K562 (cell line): ENCODE measurements around the gene DOK3. TPM values are rescaled to one million over a fixed set of nuclear protein-coding genes. Genes with fewer than 3 reads are reported as not detected.

Experiments
- CTCFL ChIP-seq: IDR thresholded peaks from 2 replicates; pipeline ENCODE4 v1.6.1; 2011; ENCODE audit warnings: borderline replicate concordance, low read depth, mild to moderate bottlenecking, moderate library complexity, low read length; ENCODE audit not compliant: insufficient read depth, poor library complexity, severe bottlenecking
- FOS ChIP-seq: IDR thresholded peaks from 3 replicates; pipeline ENCODE4 v1.6.1; 2011; ENCODE audit not compliant: insufficient read length; ENCODE audit errors: extremely low read depth
- FOXP4 ChIP-seq: sonication (generic); formaldehyde crosslinking; IDR thresholded peaks from 2 replicates; pipeline ENCODE4 v1.8.0; 2022; ENCODE audit warnings: mild to moderate bottlenecking, missing genetic modification reagents, borderline replicate concordance
- GABPB1 ChIP-seq: sonication (generic); formaldehyde crosslinking; IDR thresholded peaks from 2 replicates; pipeline ENCODE4 v1.8.0; 2022; ENCODE audit warnings: mild to moderate bottlenecking, missing genetic modification reagents
- JUN ChIP-seq, 2 experiments: sonication (generic) in 1 of 2; formaldehyde crosslinking in 1 of 2; IDR thresholded peaks; 2 replicates each; pipeline versions ENCODE4 v1.6.1 to v1.8.0; 2012 to 2022; ENCODE audit warnings: borderline replicate concordance in 2 of 2, mild to moderate bottlenecking in 2 of 2, improper control_type of control experiment in 1 of 2, low read depth in 1 of 2, low read length in 1 of 2, missing genetic modification reagents in 1 of 2
- MYNN ChIP-seq, 2 experiments: sonication (generic); formaldehyde crosslinking in 1 of 2; IDR thresholded peaks; 2 replicates each; pipeline versions ENCODE4 v1.5.0 to v1.6.1; 2016 to 2020; ENCODE audit warnings: antibody characterized with exemption in 1 of 2, missing genetic modification reagents in 1 of 2
- NFE2L1 ChIP-seq: fragments of 450-650 bp; IDR thresholded peaks from 2 replicates; pipeline ENCODE4 v1.6.1; 2016; ENCODE audit warnings: missing genetic modification characterization, low read depth, mild to moderate bottlenecking, missing compliant biosample characterization, moderate library complexity, borderline replicate concordance
- NUFIP1 ChIP-seq: fragments of 450-650 bp; IDR thresholded peaks from 2 replicates; pipeline ENCODE4 v1.6.1; 2018; ENCODE audit not compliant: partially characterized antibody
- PCBP1 ChIP-seq: fragments of 200-400 bp; formaldehyde crosslinking; IDR thresholded peaks from 2 replicates; pipeline ENCODE4 v1.6.1; 2018; ENCODE audit warnings: mild to moderate bottlenecking, low read depth, low read length; ENCODE audit not compliant: poor library complexity, severe bottlenecking
- POLR2AphosphoS2 ChIP-seq: IDR thresholded peaks from 2 replicates; pipeline ENCODE4 v1.6.1; 2012; ENCODE audit warnings: low read length, improper control_type of control experiment
- POLR2H ChIP-seq: IDR thresholded peaks from 2 replicates; pipeline ENCODE4 v1.6.1; 2016; ENCODE audit warnings: missing genetic modification characterization, low read depth, mild to moderate bottlenecking, control low read depth, missing compliant biosample characterization, moderate library complexity
- RB1 ChIP-seq: fragments of 450-650 bp; IDR thresholded peaks from 2 replicates; pipeline ENCODE4 v1.6.1; 2017; ENCODE audit warnings: low read depth, mild to moderate bottlenecking
- RFX7 ChIP-seq: fragments of 250-450 bp; sonication (Bioruptor Pico); IDR thresholded peaks from 2 replicates; pipeline ENCODE4 v1.5.1; 2021; ENCODE audit warnings: mild to moderate bottlenecking
- SMAD3 ChIP-seq: fragments of 450-650 bp; formaldehyde crosslinking; conservative IDR thresholded peaks from 2 replicates; pipeline ENCODE4 v1.4.0; 2020; ENCODE audit warnings: mild to moderate bottlenecking
- SMARCC2 ChIP-seq: fragments of 450-650 bp; IDR thresholded peaks from 2 replicates; pipeline ENCODE4 v1.6.1; 2017; ENCODE audit warnings: antibody characterized with exemption, moderate library complexity, mild to moderate bottlenecking, low read depth
- SRSF3 ChIP-seq: fragments of 200-400 bp; formaldehyde crosslinking; IDR thresholded peaks from 2 replicates; pipeline ENCODE4 v1.6.1; 2016; ENCODE audit warnings: mild to moderate bottlenecking, low read length, moderate library complexity; ENCODE audit not compliant: insufficient read depth
- ZNF584 ChIP-seq: fragments of 200-800 bp; sonication (Bioruptor generic); IDR thresholded peaks from 2 replicates; pipeline ENCODE4 v1.6.1; 2016; ENCODE audit warnings: low read depth, mild to moderate bottlenecking, missing genetic modification characterization, missing compliant biosample characterization
- polyA plus RNA-seq, 8 experiments: library from polyadenylated mRNA; depleted of rRNA in 4 of 8; stranded (reverse) in 5 of 8; unstranded in 3 of 8; fragments of >200 nt; fragmentation: Nextera tagmentation in 2 of 8; fragmentation: Illumina TruSeq in 1 of 8; extraction: Ambion mirVana in 2 of 8; extraction: Trizol in 1 of 8; gene quantifications; 2 replicates each; pipeline versions ENCODE4 v1.2.1 to v1.2.3, GENCODE V29; 2011 to 2014; ENCODE audit warnings: inconsistent platforms in 1 of 8, missing spikeins in 1 of 8
- total RNA-seq, 7 experiments: library from RNA; depleted of rRNA in 6 of 7; stranded (reverse); fragments of >200 nt in 6 of 7; fragmentation: Illumina TruSeq in 2 of 7; extraction: Trizol in 2 of 7; gene quantifications; 2 replicates each; pipeline versions ENCODE4 v1.2.1 to v1.2.3, GENCODE V29; 2011 to 2021; ENCODE audit warnings: low replicate concordance in 1 of 7
- TF ChIP-seq, protein P1 (sequence below), 2 experiments: fragments of 450-650 bp in 1 of 2; sonication (generic) in 1 of 2; formaldehyde crosslinking in 1 of 2; IDR thresholded peaks in 1 of 2; conservative IDR thresholded peaks in 1 of 2; 2 replicates each; pipeline versions ENCODE4 v1.6.1 to v1.8.1; 2016 to 2023; ENCODE audit warnings: mild to moderate bottlenecking in 2 of 2, moderate library complexity in 2 of 2, inconsistent platforms in 1 of 2, missing genetic modification reagents in 1 of 2

The DOK3 gene
- total and polyA plus RNA-seq, 9 of the 15 experiments (the other 6 are each of a cell fraction or from before 2014, with no cell fraction given), result 1.3 to 23.0 (median 8.0) TPM

DNA sequence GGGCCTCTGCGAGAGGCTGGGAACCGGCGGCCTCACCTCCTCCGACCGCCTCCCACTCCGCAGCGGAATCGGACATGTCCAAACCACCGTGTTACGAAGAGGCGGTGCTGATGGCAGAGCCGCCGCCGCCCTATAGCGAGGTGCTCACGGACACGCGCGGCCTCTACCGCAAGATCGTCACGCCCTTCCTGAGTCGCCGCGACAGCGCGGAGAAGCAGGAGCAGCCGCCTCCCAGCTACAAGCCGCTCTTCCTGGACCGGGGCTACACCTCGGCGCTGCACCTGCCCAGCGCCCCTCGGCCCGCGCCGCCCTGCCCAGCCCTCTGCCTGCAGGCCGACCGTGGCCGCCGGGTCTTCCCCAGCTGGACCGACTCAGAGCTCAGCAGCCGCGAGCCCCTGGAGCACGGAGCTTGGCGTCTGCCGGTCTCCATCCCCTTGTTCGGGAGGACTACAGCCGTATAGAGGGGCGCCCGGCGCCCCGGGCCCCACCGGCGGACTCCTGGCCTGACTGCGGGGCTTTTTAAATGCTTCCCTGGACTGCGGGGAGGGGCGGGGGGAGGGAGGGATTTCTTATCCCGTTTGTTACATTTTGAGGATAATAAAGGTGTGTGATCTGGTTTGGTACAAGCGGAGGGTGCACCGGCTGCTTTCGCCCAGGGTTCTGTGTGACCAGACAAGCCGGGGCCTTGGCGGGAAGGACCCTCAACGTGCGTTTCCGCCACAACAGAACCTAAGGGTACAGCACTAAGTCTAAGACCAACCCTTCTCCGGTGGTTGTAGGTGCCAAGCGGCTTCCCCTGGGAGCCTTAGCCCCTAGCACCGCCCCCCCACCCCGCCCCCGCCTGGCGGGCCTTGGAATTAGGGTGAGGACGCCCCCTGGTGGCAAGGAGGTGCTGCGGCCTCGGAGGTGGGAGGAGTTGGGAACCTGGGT, 53.7 kb downstream of the DOK3 start (continued):
- TF ChIP-seq PCBP1 (no peak), FOS (no peak), POLR2H (tag) (no peak), JUN (IDR thresholded peaks at IDR 0.05; ENCODE audit: borderline replicate concordance, low read depth, low read length) (0 out of 2 replicates have a peak, but pooled peaks have one; percentile 17), JUN (CRISPR knock-in tag; IDR thresholded peaks at IDR 0.05; ENCODE audit: borderline replicate concordance) (no peak), RFX7 (CRISPR knock-in tag) (no peak), RB1 (peak; percentile 21), NFE2L1 (no peak), POLR2AphosphoS2 (peak; percentile 95), NUFIP1 (no peak), GABPB1 (CRISPR knock-in tag) (peak; percentile 44), SRSF3 (no peak), SMARCC2 (no peak), SMAD3 (CRISPR knock-in tag) (no peak), FOXP4 (CRISPR knock-in tag) (no peak), ZNF584 (CRISPR knock-in tag) (no peak), CTCFL (peak; percentile 98), MYNN (IDR thresholded peaks at IDR 0.05) (0 out of 2 replicates have a peak, but pooled peaks have one; percentile 28), MYNN (CRISPR knock-in tag; IDR thresholded peaks at IDR 0.05) (no peak)
- TF ChIP-seq, protein P1, sequence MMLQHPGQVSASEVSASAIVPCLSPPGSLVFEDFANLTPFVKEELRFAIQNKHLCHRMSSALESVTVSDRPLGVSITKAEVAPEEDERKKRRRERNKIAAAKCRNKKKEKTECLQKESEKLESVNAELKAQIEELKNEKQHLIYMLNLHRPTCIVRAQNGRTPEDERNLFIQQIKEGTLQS (IDR thresholded peaks at IDR 0.05), result no peak
- TF ChIP-seq, protein P1 (CRISPR knock-in tag; conservative IDR thresholded peaks at IDR 0.05), result no peak
